B cell (primary cell): ENCODE results near the gene NMT1. TPM values are rescaled to one million over a fixed set of nuclear protein-coding genes. Genes with fewer than 3 reads are reported as not detected.

Experiments
- ATAC-seq: fragments of 200-7000 bp; cut with Tn5 transposase; one replicate; pipeline ENCODE4 v1.10.0; 2021; ENCODE audit warnings: low read depth, mild to moderate bottlenecking, moderate number of reproducible peaks, moderate library complexity
- CTCF ChIA-PET: fragments of 350-600 bp; sonication (Branson Sonifier 250); formaldehyde crosslinking; loops from one replicate; lab custom pipeline; 2021; ENCODE audit warnings: antibody characterized with exemption, inconsistent platforms; lab: Charles Lee
- POLR2A ChIA-PET: fragments of 350-600 bp; sonication (Branson Sonifier 250); formaldehyde crosslinking; loops from one replicate; lab custom pipeline; 2021; ENCODE audit warnings: antibody characterized with exemption; lab: Charles Lee
- DNase-seq: peaks from one replicate; pipeline ENCODE4 v3.0.0; 2013
- H2AFZ ChIP-seq: 2 replicates; pipeline ENCODE4 v1.6.1; 2012; ENCODE audit warnings: mild to moderate bottlenecking, low read depth, low read length; ENCODE audit not compliant: insufficient read depth, poor library complexity, severe bottlenecking
- H3K27ac ChIP-seq, 2 donors: 1 replicate in 1 of 2; 2 replicates in 1 of 2; pipeline ENCODE4 v1.5.1; 2012 to 2013; ENCODE audit warnings: low read length in 2 of 2, mild to moderate bottlenecking in 2 of 2, moderate library complexity in 1 of 2
- H3K27me3 ChIP-seq, 4 experiments: fragments of 200-600 bp in 1 of 4; sonication (generic) in 1 of 4; replicated peaks in 1 of 4; 1 replicate in 2 of 4; 2 replicates in 2 of 4; pipeline versions ENCODE4 v1.6.1 to v1.7.0; 2013 to 2016; ENCODE audit warnings: low read length in 3 of 4, mild to moderate bottlenecking in 2 of 4, mixed read lengths in 1 of 4, moderate library complexity in 1 of 4; ENCODE audit not compliant: insufficient read depth in 4 of 4, control insufficient read depth in 3 of 4; ENCODE audit errors: control extremely low read depth in 1 of 4
- H3K36me3 ChIP-seq, 2 experiments: replicated peaks in 1 of 2; 1 replicate in 1 of 2; 2 replicates in 1 of 2; pipeline versions ENCODE4 v1.6.1 to v1.7.1; 2013; ENCODE audit warnings: low read length in 1 of 2; ENCODE audit not compliant: insufficient read depth in 2 of 2, control insufficient read depth in 1 of 2; ENCODE audit errors: control extremely low read depth in 1 of 2, extremely low read depth in 1 of 2
- H3K4me1 ChIP-seq, 2 donors: fragments of 200-600 bp in 1 of 2; sonication (generic) in 1 of 2; 1 replicate in 1 of 2; 2 replicates in 1 of 2; pipeline versions ENCODE4 v1.5.1 to v1.6.1; 2013 to 2017; ENCODE audit warnings: low read length in 2 of 2; ENCODE audit not compliant: control insufficient read depth in 2 of 2, insufficient read depth in 2 of 2
- H3K4me2 ChIP-seq: replicated peaks from 2 replicates; pipeline ENCODE3; 2012; ENCODE audit warnings: mild to moderate bottlenecking, low read depth, low read length; ENCODE audit not compliant: poor library complexity, severe bottlenecking
- H3K4me3 ChIP-seq, 5 experiments: fragments of 200-600 bp in 1 of 5; sonication (generic) in 1 of 5; 1 replicate in 3 of 5; 2 replicates in 2 of 5; pipeline versions ENCODE4 v1.5.1 to v1.7.0; 2011 to 2016; ENCODE audit warnings: low read length in 4 of 5, mild to moderate bottlenecking in 4 of 5, low read depth in 2 of 5, control low read depth in 1 of 5, moderate library complexity in 1 of 5; ENCODE audit not compliant: insufficient read depth in 1 of 5; ENCODE audit errors: control extremely low read depth in 1 of 5, extremely low read depth in 1 of 5
- H3K79me2 ChIP-seq: fragments of 200-600 bp; sonication (generic); one replicate; pipeline ENCODE4 v1.6.0; 2016; ENCODE audit warnings: low read length; ENCODE audit not compliant: control insufficient read depth, insufficient read depth
- H3K9ac ChIP-seq: fragments of 200-600 bp; sonication (generic); 2 replicates; pipeline ENCODE4 v1.6.1; 2017; ENCODE audit warnings: mild to moderate bottlenecking, low read length, moderate library complexity
- H3K9me3 ChIP-seq, 3 donors: one replicate each; pipeline versions ENCODE4 v1.6.1 to v1.7.1; 2013; ENCODE audit warnings: low read length in 2 of 3; ENCODE audit not compliant: control insufficient read depth in 2 of 3, insufficient read depth in 1 of 3; ENCODE audit errors: control extremely low read depth in 1 of 3
- H4K20me1 ChIP-seq: 2 replicates; pipeline ENCODE4 v1.6.0; 2012; ENCODE audit warnings: mild to moderate bottlenecking, low read length; ENCODE audit not compliant: insufficient read depth, control insufficient read depth, poor library complexity, severe bottlenecking
- H3K27ac Mint-ChIP-seq: one replicate; pipeline ENCODE4 v1.8.0; 2021; ENCODE audit warnings: mixed read lengths
- H3K27me3 Mint-ChIP-seq: one replicate; pipeline ENCODE4 v1.8.0; 2021; ENCODE audit warnings: mixed read lengths
- H3K4me1 Mint-ChIP-seq: one replicate; pipeline ENCODE4 v1.8.0; 2021; ENCODE audit warnings: mixed read lengths
- H3K4me3 Mint-ChIP-seq: one replicate; pipeline ENCODE4 v1.8.0; 2021; ENCODE audit warnings: mixed read lengths
- H3K9me3 Mint-ChIP-seq: one replicate; pipeline ENCODE4 v1.8.0; 2022; ENCODE audit warnings: mixed read lengths; ENCODE audit not compliant: insufficient read depth
- CTCF ChIP-seq: fragments of 200-600 bp; IDR thresholded peaks from one replicate; pipeline ENCODE4 v1.8.0; 2022; ENCODE audit warnings: antibody characterized with exemption, mild to moderate bottlenecking
- EZH2 ChIP-seq: IDR thresholded peaks from 2 replicates; pipeline ENCODE4 v1.6.1; 2012; ENCODE audit warnings: borderline replicate concordance, low read depth, mild to moderate bottlenecking, moderate library complexity, low read length; ENCODE audit not compliant: insufficient read depth, poor library complexity, severe bottlenecking
- WGBS: methylation state at CpG from one replicate; pipeline ENCODE4 v1.1.5; 2013; ENCODE audit warnings: missing lambda C conversion rate; ENCODE audit not compliant: insufficient coverage; 5-methylcytosine and 5-hydroxymethylcytosine counted together
- intact Hi-C: fragments of 100-400 bp; cut with micrococcal nuclease; formaldehyde crosslinking; loops from one replicate; pipeline ENCODE4 v1.10.0; 2022
- polyA plus RNA-seq: library from polyadenylated mRNA; depleted of rRNA; stranded (reverse); fragments of >200 nt; gene quantifications from 2 replicates; pipeline ENCODE4 v1.2.3, GENCODE V29; 2012
- total RNA-seq, 2 donors: library from RNA; stranded (reverse); fragments of 120-200 nt in 1 of 2; gene quantifications; 1 replicate in 1 of 2; 2 replicates in 1 of 2; pipeline versions ENCODE4 v1.2.3 to v1.2.4, GENCODE V29; 2013 to 2022

Gene NMT1
- total and polyA plus RNA-seq, 2 donors (not counting 1 experiment from before 2014, with no cell fraction given), result 30.1 to 134 TPM

GRCh38 chr17:45108595-45109521 lies 47.7 kb downstream of the NMT1 start:
- 90% methylated on average over 5 of the region's 12 CpGs for WGBS
- H3K9me3 Mint-ChIP-seq, result no peaks in the 10 kb centered on the region
- Histone ChIP-seq H3K9ac (no peak overlapping the region), H3K4me2 (no peak overlapping the region), H3K79me2 (no peaks in the 10 kb centered on the region), H3K36me3 (peaks cover 3 to 42% of the 10 kb centered on the region in 2 experiments), H3K4me3 (no peak overlapping the region), H4K20me1 (no peaks in the 10 kb centered on the region), H2AFZ (no peak overlapping the region), H3K4me1 (peaks cover 10 to 11% of the 10 kb centered on the region in 2 donors), H3K27ac (no peak overlapping the region), H3K27me3 (no peaks in the 10 kb centered on the region), H3K9me3 (no peaks in the 10 kb centered on the region)
- no peak for TF ChIP-seq EZH2
- no peak for TF ChIP-seq CTCF
- POLR2A ChIA-PET, result interaction anchor here (0.5 kb wide), 1 partner anchor 1044 kb away, joined by 7 read pairs; no protein-coding TSS in a partner anchor
- peaks cover 12% of the 10 kb centered on the region for H3K4me1 Mint-ChIP-seq
- intact Hi-C loops, result no loop called here
- no peak for ATAC-seq
- H3K27ac Mint-ChIP-seq, result no peak overlapping the region
- DNase-seq, result no peak
- CTCF ChIA-PET, result interaction anchor here (0.6 to 1.5 kb wide), 2 partner anchors 8 to 10 kb away, joined by 3 to 5 read pairs; no protein-coding TSS in a partner anchor
- no peaks in the 10 kb centered on the region for H3K27me3 Mint-ChIP-seq
- H3K4me3 Mint-ChIP-seq, result no peak overlapping the region
